HG03354 (cell line): ENCODE results near the gene NFRKB.
"Not testable (repeated sequence)": the region's sequence is repeated elsewhere in the genome, so short reads cannot be mapped to it uniquely, and the experiment has no call there.

Experiments
- ATAC-seq: cut with Tn5 transposase; IDR thresholded peaks from one replicate; pipeline ENCODE4 v1.9.1; 2021; ENCODE audit warnings: mild to moderate bottlenecking; ENCODE audit not compliant: unreplicated experiment, poor library complexity, severe bottlenecking

NFRKB gene

GRCh38 chr11:129847361-129847760 lies 48.0 kb downstream of the NFRKB start:
- ATAC-seq, result not testable (repeated sequence)

- no peak for ATAC-seq
These were observed 48.7 kb downstream of the NFRKB start for GRCh38 chr11:129846508-129847335.
